GM13977 (cell line): Measurements from ENCODE around the gene MICU1.

Source experiments
- DNase-seq: peaks from one replicate; pipeline ENCODE4 v3.0.0; 2012; ENCODE audit warnings: low spot score
- CTCF ChIP-seq: IDR thresholded peaks from 2 replicates; pipeline ENCODE4 v1.5.1; 2012; ENCODE audit warnings: mild to moderate bottlenecking, control low read depth; ENCODE audit not compliant: insufficient read depth; ENCODE audit errors: extremely low read depth, missing control alignments
- in situ Hi-C: fragments of 300-500 bp; cut with MboI; formaldehyde crosslinking; loops from one replicate; pipeline ENCODE4 v1.12.0; 2022; ENCODE audit warnings: low sequenced_read_pairs, low pct_unique_long_range_greater_than_20kb, mixed read lengths, inconsistent platforms; ENCODE audit not compliant: unreplicated experiment

Gene MICU1

GRCh38 chr10:72611783-72612182 is 14.1 kb downstream of the MICU1 start:
- no peak for DNase-seq
- in situ Hi-C loops: no loop called here

GRCh38 chr10:72610466-72610865 is 15.4 kb downstream of the MICU1 start:
- in situ Hi-C loops: no loop called here
- TF ChIP-seq CTCF: no peak
- no peak for DNase-seq

More at GRCh38 chr10:72611783-72612182, 14.1 kb downstream of the MICU1 start:
- TF ChIP-seq CTCF: no peak

DNA sequence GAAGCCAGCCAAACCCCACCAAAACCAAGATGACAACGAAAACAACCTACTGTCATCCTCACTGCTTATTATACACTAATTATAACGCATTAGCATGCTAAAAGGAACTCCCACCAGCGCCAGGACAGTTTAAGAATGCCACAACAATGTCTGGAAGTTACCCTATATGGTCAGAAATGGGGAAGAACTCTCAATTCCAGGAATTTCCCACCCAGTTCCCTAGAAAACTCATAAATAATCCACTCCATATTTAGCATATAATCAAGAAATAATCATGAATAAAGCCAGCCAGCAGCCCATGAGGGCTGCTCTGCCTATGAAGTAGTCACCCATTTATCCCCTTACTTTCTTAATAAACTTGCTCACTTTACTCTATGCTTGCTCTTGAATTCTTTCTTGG is 20.8 kb downstream of the MICU1 start:
- DNase-seq: no peak
- TF ChIP-seq CTCF: no peak
- in situ Hi-C loops: no loop called here

DNA sequence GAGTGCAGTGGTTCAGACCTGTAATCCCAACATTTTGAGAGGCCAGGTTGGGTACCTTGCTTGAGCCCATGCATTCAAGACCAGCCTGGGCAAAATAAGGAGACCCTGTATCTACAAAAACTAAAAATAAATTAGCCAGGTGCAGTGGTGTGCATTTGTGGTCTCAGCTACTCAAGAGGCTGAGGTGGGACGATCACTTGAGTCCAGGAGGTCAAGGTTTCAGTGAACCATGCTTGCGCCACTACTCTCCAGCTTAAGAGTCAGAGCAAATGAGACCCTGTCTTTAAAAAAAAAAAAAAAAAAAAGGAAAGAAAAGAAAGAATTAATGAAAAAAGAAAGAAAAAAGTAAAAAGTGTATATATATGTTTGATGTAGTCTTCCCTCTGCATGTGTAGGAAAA is 24.7 kb downstream of the MICU1 start:
- in situ Hi-C loops: no loop called here
- no peak for TF ChIP-seq CTCF
- no peak for DNase-seq

DNA sequence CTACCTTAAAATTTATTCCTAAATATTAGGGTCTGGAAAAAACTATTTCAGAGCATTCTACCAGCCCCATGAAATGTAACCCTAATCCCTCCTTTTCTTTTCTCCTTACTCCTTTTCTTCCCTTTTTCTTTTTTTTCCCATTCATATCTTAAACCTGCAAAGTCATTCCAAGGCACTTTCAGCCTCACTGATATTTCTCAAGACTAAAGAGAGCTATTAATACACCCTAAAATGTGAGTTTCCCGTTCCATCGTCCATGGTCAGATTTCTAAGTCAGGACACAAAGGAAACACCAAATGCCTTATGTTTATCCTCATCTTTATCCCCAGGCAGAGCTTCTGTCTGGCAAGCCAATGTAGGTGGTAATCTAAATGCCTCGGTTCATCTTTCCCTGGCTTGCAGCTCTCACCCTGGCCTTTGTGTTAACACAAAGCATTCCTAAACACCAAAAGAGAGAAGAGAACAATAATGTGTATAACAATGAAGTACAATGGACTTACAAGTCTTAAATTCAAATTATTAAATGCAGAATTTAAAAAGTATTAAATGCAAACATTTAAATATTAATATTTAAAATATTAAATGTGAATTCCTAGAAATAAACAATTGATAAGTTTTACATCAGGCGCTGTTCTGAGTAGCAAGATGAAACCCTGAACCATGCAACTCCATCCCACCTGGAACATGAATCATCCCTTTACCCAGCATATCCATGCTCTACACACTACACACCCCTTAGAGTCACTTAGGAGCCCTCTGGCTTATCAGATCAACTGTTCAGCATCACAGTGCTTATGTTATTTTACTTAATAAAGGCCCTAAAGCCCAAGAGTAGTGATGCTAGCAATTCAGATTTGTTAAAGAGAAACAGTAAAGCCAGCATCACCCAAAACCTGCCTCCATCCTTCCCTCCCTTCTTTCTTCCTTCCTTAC is 26.8 kb downstream of the MICU1 start:
- DNase-seq: no peak
- no peak for TF ChIP-seq CTCF
- in situ Hi-C loops: no loop called here

- no peak for TF ChIP-seq CTCF
- in situ Hi-C loops: no loop called here
- peak; percentile 33 for DNase-seq
Observed at GRCh38 chr10:72597897-72598296, 28.0 kb downstream of the MICU1 start.
